Heart left ventricle (tissue), 13 donors: ENCODE measurements around the gene PCK2.

ENCODE experiments used
- POLR2A ChIP-seq, 2 donors: fragments of 450-650 bp; IDR thresholded peaks; one replicate each; pipeline ENCODE4 v1.6.1; 2017; ENCODE audit warnings: antibody characterized with exemption in 2 of 2, mild to moderate bottlenecking in 2 of 2, moderate library complexity in 2 of 2
- TF ChIP-seq, protein P1 (sequence below), 12 donors: fragments of 200-600 bp; sonication (generic) in 4 of 12; IDR thresholded peaks; one replicate each; pipeline versions ENCODE4 v1.5.0 to v1.8.0; 2018 to 2022; ENCODE audit warnings: antibody characterized with exemption in 12 of 12, mild to moderate bottlenecking in 5 of 12
- donor health status: ischemic (EF 13 %, LVEDD 7.1; RV severe dilation, severe dysfunction).
- donor health status: DM: no; HTN: yes; CAD: no.
- donor health status: DM: no; HTN: no; CAD: no.
- donor health status: ischemic (EF 25% LVEDD 6.9; RV normal size, moderate dysfunction).
- donor health status: ischemic (EF 25% LVEDD 5.7; RV mildly dilated, moderate dysfunction).
- donor health status: ischemic (EF 35%, LVEDD 5.7; RV mildly dilated, moderate dysfunction).
- donor health status: nonischemic (EF 11% LVEDD 7.7; RV severe dilation, severe dysfunction).
- donor health status: DM: yes; HTN: yes; CAD: no.
- donor health status: PGD.
- donor health status: ischemic (EF 29% LVEDD 5.4; RV normal size, mild dysfunction).
- donor health status: nonischemic (EF 23%, LVEDD 6.1; RV moderate dilation, normal function).

- TF ChIP-seq, protein P1, sequence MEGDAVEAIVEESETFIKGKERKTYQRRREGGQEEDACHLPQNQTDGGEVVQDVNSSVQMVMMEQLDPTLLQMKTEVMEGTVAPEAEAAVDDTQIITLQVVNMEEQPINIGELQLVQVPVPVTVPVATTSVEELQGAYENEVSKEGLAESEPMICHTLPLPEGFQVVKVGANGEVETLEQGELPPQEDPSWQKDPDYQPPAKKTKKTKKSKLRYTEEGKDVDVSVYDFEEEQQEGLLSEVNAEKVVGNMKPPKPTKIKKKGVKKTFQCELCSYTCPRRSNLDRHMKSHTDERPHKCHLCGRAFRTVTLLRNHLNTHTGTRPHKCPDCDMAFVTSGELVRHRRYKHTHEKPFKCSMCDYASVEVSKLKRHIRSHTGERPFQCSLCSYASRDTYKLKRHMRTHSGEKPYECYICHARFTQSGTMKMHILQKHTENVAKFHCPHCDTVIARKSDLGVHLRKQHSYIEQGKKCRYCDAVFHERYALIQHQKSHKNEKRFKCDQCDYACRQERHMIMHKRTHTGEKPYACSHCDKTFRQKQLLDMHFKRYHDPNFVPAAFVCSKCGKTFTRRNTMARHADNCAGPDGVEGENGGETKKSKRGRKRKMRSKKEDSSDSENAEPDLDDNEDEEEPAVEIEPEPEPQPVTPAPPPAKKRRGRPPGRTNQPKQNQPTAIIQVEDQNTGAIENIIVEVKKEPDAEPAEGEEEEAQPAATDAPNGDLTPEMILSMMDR (IDR thresholded peaks at IDR 0.05): no peak
- TF ChIP-seq POLR2A (IDR thresholded peaks at IDR 0.05): no peak
Observed at GRCh38 chr14:24069411-24069735, 24.7 kb upstream of the PCK2 start.
